Astrocyte of the spinal cord (primary cell): ENCODE data around the gene CCDC150.
"Not testable (repeated sequence)": the region's sequence is repeated elsewhere in the genome, so short reads cannot be mapped to it uniquely, and the experiment has no call there.

Experiments
- DNase-seq: peaks from one replicate; pipeline ENCODE4 v3.0.0; 2011; ENCODE audit warnings: low read depth, low spot score
- H3K4me3 ChIP-seq: 2 replicates; pipeline ENCODE4 v1.5.1; 2011; ENCODE audit warnings: low read depth, mild to moderate bottlenecking, low read length, moderate library complexity
- in situ Hi-C: cut with HindIII; loops from 2 replicates; pipeline ENCODE4 v1.10.0; 2017; ENCODE audit warnings: low sequenced_read_pairs
- TF ChIP-seq, protein P1 (sequence below): IDR thresholded peaks from 2 replicates; pipeline ENCODE4 v1.5.1; 2012; ENCODE audit warnings: low read depth, mild to moderate bottlenecking, low read length, inconsistent platforms

The CCDC150 gene

GRCh38 chr2:196606516-196606915 is 33.0 kb upstream of the CCDC150 start:
- no peak for DNase-seq
- H3K4me3 ChIP-seq, result no peak overlapping the region
- in situ Hi-C loops, result no loop called here
- TF ChIP-seq, protein P1, sequence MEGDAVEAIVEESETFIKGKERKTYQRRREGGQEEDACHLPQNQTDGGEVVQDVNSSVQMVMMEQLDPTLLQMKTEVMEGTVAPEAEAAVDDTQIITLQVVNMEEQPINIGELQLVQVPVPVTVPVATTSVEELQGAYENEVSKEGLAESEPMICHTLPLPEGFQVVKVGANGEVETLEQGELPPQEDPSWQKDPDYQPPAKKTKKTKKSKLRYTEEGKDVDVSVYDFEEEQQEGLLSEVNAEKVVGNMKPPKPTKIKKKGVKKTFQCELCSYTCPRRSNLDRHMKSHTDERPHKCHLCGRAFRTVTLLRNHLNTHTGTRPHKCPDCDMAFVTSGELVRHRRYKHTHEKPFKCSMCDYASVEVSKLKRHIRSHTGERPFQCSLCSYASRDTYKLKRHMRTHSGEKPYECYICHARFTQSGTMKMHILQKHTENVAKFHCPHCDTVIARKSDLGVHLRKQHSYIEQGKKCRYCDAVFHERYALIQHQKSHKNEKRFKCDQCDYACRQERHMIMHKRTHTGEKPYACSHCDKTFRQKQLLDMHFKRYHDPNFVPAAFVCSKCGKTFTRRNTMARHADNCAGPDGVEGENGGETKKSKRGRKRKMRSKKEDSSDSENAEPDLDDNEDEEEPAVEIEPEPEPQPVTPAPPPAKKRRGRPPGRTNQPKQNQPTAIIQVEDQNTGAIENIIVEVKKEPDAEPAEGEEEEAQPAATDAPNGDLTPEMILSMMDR, result no peak

DNA sequence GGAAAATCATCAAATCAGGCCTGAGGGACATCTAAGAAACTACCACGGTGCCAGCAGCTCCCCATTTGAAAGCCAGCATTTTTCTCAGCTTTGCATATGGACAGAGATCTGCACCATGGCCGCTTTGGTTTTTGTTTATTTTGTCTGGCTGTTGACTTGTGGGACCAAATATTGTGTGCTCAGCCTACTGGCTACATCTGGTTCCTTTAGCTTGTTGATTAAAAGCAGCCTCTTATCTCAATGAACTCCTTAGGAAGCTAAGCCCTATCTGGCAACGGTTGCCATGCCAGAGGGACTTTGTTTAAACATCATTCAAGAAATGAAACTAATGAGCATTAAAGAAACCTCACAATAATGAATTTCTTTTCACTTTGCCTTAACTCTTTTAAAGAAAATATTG is 32.4 kb upstream of the CCDC150 start:
- TF ChIP-seq, protein P1, result no peak
- no peak for DNase-seq
- in situ Hi-C loops, result no loop called here
- no peak overlapping the region for H3K4me3 ChIP-seq

- in situ Hi-C loops, DNase-seq, H3K4me3 ChIP-seq: not testable (repeated sequence)
These were observed 31.6 kb upstream of the CCDC150 start for GRCh38 chr2:196607896-196608295.

DNA sequence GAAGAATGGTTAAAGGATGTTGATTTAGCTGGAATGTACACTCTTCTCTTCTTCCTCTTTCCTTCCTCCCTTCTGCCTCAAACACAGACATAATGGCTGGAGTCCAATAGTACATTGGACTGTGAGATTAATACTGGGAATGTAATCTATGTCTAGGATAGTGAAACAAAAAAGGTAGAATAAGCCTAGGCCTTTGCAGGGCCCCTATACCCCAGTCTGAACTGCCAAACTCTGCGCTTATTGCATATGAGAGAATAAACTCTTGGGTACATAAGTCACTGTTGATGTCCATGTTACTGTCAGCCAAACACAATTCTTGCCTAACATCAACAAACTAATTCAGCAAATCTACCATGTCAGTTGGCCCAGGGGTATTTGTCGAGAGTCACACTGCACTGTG is 29.7 kb upstream of the CCDC150 start:
- H3K4me3 ChIP-seq, result no peak overlapping the region
- TF ChIP-seq, protein P1, result no peak
- in situ Hi-C loops, result no loop called here
- DNase-seq, result no peak

GRCh38 chr2:196610796-196611195 is 28.7 kb upstream of the CCDC150 start:
- no peak for DNase-seq
- TF ChIP-seq, protein P1, result no peak
- in situ Hi-C loops, result no loop called here

GRCh38 chr2:196613302-196613701 is 26.2 kb upstream of the CCDC150 start:
- DNase-seq, result no peak
- in situ Hi-C loops, result no loop called here
- TF ChIP-seq, protein P1, result no peak
- H3K4me3 ChIP-seq, result no peak overlapping the region

More at GRCh38 chr2:196610796-196611195, 28.7 kb upstream of the CCDC150 start:
- H3K4me3 ChIP-seq, result no peak overlapping the region

- in situ Hi-C loops, result no loop called here
- TF ChIP-seq, protein P1, result no peak
- no peak for DNase-seq
- H3K4me3 ChIP-seq, result no peak overlapping the region
These were observed 22.1 kb upstream of the CCDC150 start for GRCh38 chr2:196617430-196617829.
